Smooth muscle cell (in vitro differentiated cells): ENCODE results near the gene RPS26. TPM values are rescaled to one million over a fixed set of nuclear protein-coding genes. Genes with fewer than 3 reads are reported as not detected.

Experiments used
- polyA plus RNA-seq: library from polyadenylated mRNA; unstranded; fragments of >200 nt; fragmentation: Nextera tagmentation; extraction: Ambion mirVana; gene quantifications from 2 replicates; pipeline ENCODE4 v1.2.1, GENCODE V29; 2016
- total RNA-seq: library from RNA; depleted of rRNA; stranded (reverse); fragments of >200 nt; gene quantifications from 2 replicates; pipeline ENCODE4 v1.2.3, GENCODE V29; 2014

The RPS26 gene
- total and polyA plus RNA-seq, 2 experiments from 2014 or later = 282 to 845 TPM

Other genes starting within 250 kb of the RPS26 start
- gene SARNP, start 224.2 kb upstream of the RPS26 start, total RNA-seq = 124 and 169 TPM in 2 replicates
- gene SARNP, start 224.2 kb upstream of the RPS26 start, polyA plus RNA-seq = 128 and 139 TPM in 2 replicates
- gene ORMDL2, start 223.9 kb upstream of the RPS26 start, total RNA-seq = 18.9 and 32.5 TPM in 2 replicates
- gene ORMDL2, start 223.9 kb upstream of the RPS26 start, polyA plus RNA-seq = 79.5 and 134 TPM in 2 replicates
- gene DNAJC14, start 212.3 kb upstream of the RPS26 start, total RNA-seq = 25.2 and 32.6 TPM in 2 replicates
- gene DNAJC14, start 212.3 kb upstream of the RPS26 start, polyA plus RNA-seq = 22.1 and 22.4 TPM in 2 replicates
- gene MMP19, start 199.0 kb upstream of the RPS26 start, total RNA-seq = 14.9 and 17.6 TPM in 2 replicates
- 15.6 and 18.2 TPM in 2 replicates for gene MMP19, start 199.0 kb upstream of the RPS26 start, polyA plus RNA-seq
- gene PYM1, start 114.0 kb upstream of the RPS26 start, total RNA-seq = 28.6 and 36.0 TPM in 2 replicates
- 48.2 and 51.2 TPM in 2 replicates for gene PYM1, start 114.0 kb upstream of the RPS26 start, polyA plus RNA-seq
- gene DGKA, start 110.8 kb upstream of the RPS26 start, total RNA-seq = 86.0 and 87.1 TPM in 2 replicates
- gene DGKA, start 110.8 kb upstream of the RPS26 start, polyA plus RNA-seq = 66.3 and 125 TPM in 2 replicates
- 1.8 and 4.7 TPM in 2 replicates for gene PMEL, start 75.9 kb upstream of the RPS26 start, total RNA-seq
- 1.4 and 1.9 TPM in 2 replicates for gene PMEL, start 75.9 kb upstream of the RPS26 start, polyA plus RNA-seq
- gene CDK2, start 75.1 kb upstream of the RPS26 start, total RNA-seq = 36.5 and 37.5 TPM in 2 replicates
- gene CDK2, start 75.1 kb upstream of the RPS26 start, polyA plus RNA-seq = 25.8 and 33.3 TPM in 2 replicates
- gene RAB5B, start 67.8 kb upstream of the RPS26 start, total RNA-seq = 77.2 and 90.4 TPM in 2 replicates
- gene RAB5B, start 67.8 kb upstream of the RPS26 start, polyA plus RNA-seq = 81.9 and 93.4 TPM in 2 replicates
- 9.8 and 19.1 TPM in 2 replicates for gene SUOX, start 44.6 kb upstream of the RPS26 start, total RNA-seq
- gene SUOX, start 44.6 kb upstream of the RPS26 start, polyA plus RNA-seq = 12.8 and 13.8 TPM in 2 replicates
- 3.9 and 4.2 TPM in 2 replicates for gene IKZF4, start 20.9 kb upstream of the RPS26 start, total RNA-seq
- 5.4 and 6.8 TPM in 2 replicates for gene IKZF4, start 20.9 kb upstream of the RPS26 start, polyA plus RNA-seq
- gene ERBB3, start 38.2 kb downstream of the RPS26 start, total RNA-seq = 7.2 and 9.2 TPM in 2 replicates
- gene ERBB3, start 38.2 kb downstream of the RPS26 start, polyA plus RNA-seq = 1.2 and 9.8 TPM in 2 replicates
- gene PA2G4, start 62.6 kb downstream of the RPS26 start, total RNA-seq = 88.6 and 118 TPM in 2 replicates
- 99.8 and 113 TPM in 2 replicates for gene PA2G4, start 62.6 kb downstream of the RPS26 start, polyA plus RNA-seq
- gene RPL41, start 74.7 kb downstream of the RPS26 start, total RNA-seq = 2,929 and 3,246 TPM in 2 replicates
- gene RPL41, start 74.7 kb downstream of the RPS26 start, polyA plus RNA-seq = 2,414 and 2,571 TPM in 2 replicates
- gene ZC3H10, start 76.3 kb downstream of the RPS26 start, total RNA-seq = 1.9 and 6.7 TPM in 2 replicates
- gene ZC3H10, start 76.3 kb downstream of the RPS26 start, polyA plus RNA-seq = 2.8 TPM in 2 replicates
- gene ESYT1, start 86.3 kb downstream of the RPS26 start, total RNA-seq = 76.0 and 87.7 TPM in 2 replicates
- 69.5 and 77.0 TPM in 2 replicates for gene ESYT1, start 86.3 kb downstream of the RPS26 start, polyA plus RNA-seq
- 44.5 and 59.0 TPM in 2 replicates for gene MYL6B, start 110.7 kb downstream of the RPS26 start, total RNA-seq
- 107 and 121 TPM in 2 replicates for gene MYL6B, start 110.7 kb downstream of the RPS26 start, polyA plus RNA-seq
- 2,329 and 2,776 TPM in 2 replicates for gene MYL6, start 116.4 kb downstream of the RPS26 start, total RNA-seq
- gene MYL6, start 116.4 kb downstream of the RPS26 start, polyA plus RNA-seq = 4,165 and 4,181 TPM in 2 replicates
- gene SMARCC2, start 147.6 kb downstream of the RPS26 start, total RNA-seq = 28.2 and 43.8 TPM in 2 replicates
- gene SMARCC2, start 147.6 kb downstream of the RPS26 start, polyA plus RNA-seq = 32.2 and 39.2 TPM in 2 replicates
- gene RNF41, start 180.0 kb downstream of the RPS26 start, total RNA-seq = 46.1 and 65.2 TPM in 2 replicates
- gene RNF41, start 180.0 kb downstream of the RPS26 start, polyA plus RNA-seq = 19.4 and 22.2 TPM in 2 replicates
- gene NABP2, start 182.4 kb downstream of the RPS26 start, total RNA-seq = 20.9 and 33.8 TPM in 2 replicates
- 14.2 and 16.4 TPM in 2 replicates for gene NABP2, start 182.4 kb downstream of the RPS26 start, polyA plus RNA-seq
- gene SLC39A5, start 188.1 kb downstream of the RPS26 start, total RNA-seq = 0.36 and 0.99 TPM in 2 replicates
- not detected in 2 replicates for gene SLC39A5, start 188.1 kb downstream of the RPS26 start, polyA plus RNA-seq
- gene ANKRD52, start 216.5 kb downstream of the RPS26 start, total RNA-seq = 31.4 and 32.5 TPM in 2 replicates
- gene ANKRD52, start 216.5 kb downstream of the RPS26 start, polyA plus RNA-seq = 49.9 and 54.0 TPM in 2 replicates
- gene COQ10A, start 225.0 kb downstream of the RPS26 start, total RNA-seq = 8.7 and 11.0 TPM in 2 replicates
- gene COQ10A, start 225.0 kb downstream of the RPS26 start, polyA plus RNA-seq = 9.8 and 16.8 TPM in 2 replicates